GM12878 (cell line): Measurements from ENCODE around the gene ADSS2. TPM values are rescaled to one million over a fixed set of nuclear protein-coding genes. Genes with fewer than 3 reads are reported as not detected.
A peak's percentile ranks its signal among the peaks of the same experiment; 100 is the strongest.

ENCODE experiments used
- ATAC-seq: fragments of 200-7000 bp; cut with Tn5 transposase; 3 replicates; pipeline ENCODE4 v1.9.1; 2020; ENCODE audit warnings: mild to moderate bottlenecking, moderate library complexity
- BruUV-seq: library from RNA; stranded (reverse); fragments of 400-500 nt; replicated peaks from 2 replicates; lab custom pipeline; 2021; lab: Mats Ljungman, UMichigan
- CTCF ChIA-PET: fragments of 300-600 bp; sonication (Branson Sonifier 250); formaldehyde crosslinking; extraction: SDS; loops from one replicate; lab custom pipeline; 2021; ENCODE audit warnings: inconsistent platforms; lab: Yijun Ruan, JAX
- POLR2A ChIA-PET: fragments of 350-600 bp; formaldehyde crosslinking; extraction: SDS; loops from one replicate; lab custom pipeline; 2021; ENCODE audit warnings: inconsistent platforms; lab: Charles Lee
- RAD21 ChIA-PET: fragments of 300-600 bp; sonication (Branson Sonifier 250); formaldehyde crosslinking; loops from one replicate; lab custom pipeline; 2023; ENCODE audit warnings: antibody characterized with exemption; ENCODE audit not compliant: unreplicated experiment; lab: Charles Lee
- SMC1A ChIA-PET: fragments of 300-600 bp; sonication (Branson Sonifier 250); formaldehyde crosslinking; loops from one replicate; lab custom pipeline; 2023; ENCODE audit not compliant: unreplicated experiment, uncharacterized antibody; lab: Charles Lee
- DNase-seq: peaks from one replicate; pipeline ENCODE4 v3.0.0-alpha.2; 2011; ENCODE audit warnings: low read depth, low spot score
- FAIRE-seq: peaks from 3 replicates; lab custom pipeline; 2011; peaks lifted over from hg19 to GRCh38; lab: Jason Lieb, UNC
- H2AFZ ChIP-seq: 2 replicates; pipeline ENCODE4 v1.6.0; 2011; ENCODE audit warnings: low read depth, low read length, control low read depth; ENCODE audit not compliant: control insufficient read depth
- H3K27ac ChIP-seq: 2 replicates; pipeline ENCODE4 v1.5.1; 2011; ENCODE audit warnings: control low read depth; ENCODE audit not compliant: control insufficient read depth, insufficient read depth
- H3K27me3 ChIP-seq, 2 experiments: replicated peaks in 1 of 2; 2 replicates each; pipeline versions ENCODE4 v1.6.0 to v1.6.1; 2011; ENCODE audit warnings: low read length in 1 of 2; ENCODE audit not compliant: control insufficient read depth in 2 of 2, insufficient read depth in 2 of 2
- H3K36me3 ChIP-seq, 2 experiments: 2 replicates each; pipeline ENCODE4 v1.5.1; 2011; ENCODE audit warnings: low read length in 1 of 2; ENCODE audit not compliant: control insufficient read depth in 2 of 2, insufficient read depth in 2 of 2
- H3K4me1 ChIP-seq: 2 replicates; pipeline ENCODE4 v1.6.1; 2011; ENCODE audit warnings: mild to moderate bottlenecking, low read length, moderate library complexity, mixed read lengths; ENCODE audit not compliant: control insufficient read depth, insufficient read depth
- H3K4me2 ChIP-seq: 2 replicates; pipeline ENCODE4 v1.6.0; 2011; ENCODE audit warnings: control low read depth; ENCODE audit not compliant: control insufficient read depth, insufficient read depth
- H3K4me3 ChIP-seq: fragments of 200-600 bp; sonication (generic); 2 replicates; pipeline ENCODE4 v1.5.1; 2016
- H3K79me2 ChIP-seq: 2 replicates; pipeline ENCODE4 v1.6.0; 2011; ENCODE audit warnings: low read length; ENCODE audit not compliant: control insufficient read depth, insufficient read depth
- H3K9ac ChIP-seq: 2 replicates; pipeline ENCODE4 v1.8.0; 2011; ENCODE audit warnings: low read length, control low read depth, mixed read lengths; ENCODE audit not compliant: control insufficient read depth, insufficient read depth
- H3K9me3 ChIP-seq: replicated peaks from 3 replicates; pipeline ENCODE4 v1.5.1; 2011; ENCODE audit warnings: mild to moderate bottlenecking, low read length; ENCODE audit not compliant: control insufficient read depth, insufficient read depth
- H4K20me1 ChIP-seq: 2 replicates; pipeline ENCODE4 v1.6.0; 2011; ENCODE audit not compliant: control insufficient read depth, insufficient read depth
- BACH1 ChIP-seq: fragments of 450-650 bp; IDR thresholded peaks from 2 replicates; pipeline ENCODE4 v1.6.1; 2017; ENCODE audit warnings: mild to moderate bottlenecking, borderline replicate concordance
- BCL11A ChIP-seq: IDR thresholded peaks from 2 replicates; pipeline ENCODE4 v1.6.1; 2011; ENCODE audit warnings: low read depth, low read length
- MEF2A ChIP-seq: IDR thresholded peaks from 2 replicates; pipeline ENCODE4 v1.6.1; 2011; ENCODE audit warnings: low read depth, mild to moderate bottlenecking, low read length, moderate library complexity; ENCODE audit not compliant: insufficient read depth
- NR2F1 ChIP-seq: fragments of 450-650 bp; conservative IDR thresholded peaks from 2 replicates; pipeline ENCODE4 v1.6.1; 2017; ENCODE audit warnings: mild to moderate bottlenecking
- SPI1 ChIP-seq: IDR thresholded peaks from 2 replicates; pipeline ENCODE4 v1.6.1; 2011; ENCODE audit warnings: low read depth, mild to moderate bottlenecking, low read length, moderate library complexity, borderline replicate concordance; ENCODE audit not compliant: insufficient read depth
- SRF ChIP-seq, 2 experiments: IDR thresholded peaks; 2 replicates each; pipeline ENCODE4 v1.6.1; 2011; ENCODE audit warnings: low read depth in 2 of 2, low read length in 2 of 2, mild to moderate bottlenecking in 1 of 2, moderate library complexity in 1 of 2
- TARDBP ChIP-seq: IDR thresholded peaks from 2 replicates; pipeline ENCODE4 v1.6.1; 2016; ENCODE audit warnings: borderline replicate concordance
- WGBS: methylation state at CpG from one replicate; pipeline ENCODE4 v1.1.6; 2016; ENCODE audit warnings: low lambda C conversion rate; ENCODE audit not compliant: insufficient replicate concordance, insufficient coverage; ENCODE audit errors: missing lambda C conversion rate; 5-methylcytosine and 5-hydroxymethylcytosine counted together
- in situ Hi-C: fragments of 300-500 bp; cut with MboI; formaldehyde crosslinking; loops from 9 replicates; pipeline ENCODE4 v1.14.3; 2018; ENCODE audit warnings: mixed read lengths
- intact Hi-C: fragments of 100-400 bp; cut with micrococcal nuclease; formaldehyde crosslinking; loops from one replicate; pipeline ENCODE4 v1.14.2; 2022; ENCODE audit not compliant: unreplicated experiment
- polyA plus RNA-seq, 11 experiments: library from polyadenylated mRNA; depleted of rRNA in 4 of 11; unstranded in 6 of 11; stranded (reverse) in 5 of 11; fragments of >200 nt; fragmentation: Nextera tagmentation in 4 of 11; fragmentation: Illumina TruSeq in 1 of 11; extraction: Ambion mirVana in 4 of 11; extraction: Trizol in 1 of 11; gene quantifications; 1 replicate in 1 of 11; 2 replicates in 10 of 11; pipeline versions ENCODE4 v1.2.1 to v1.2.3, GENCODE V29; 2011 to 2016; ENCODE audit warnings: inconsistent platforms in 2 of 11, missing spikeins in 2 of 11, low read depth in 1 of 11
- total RNA-seq, 4 experiments: library from RNA; depleted of rRNA in 3 of 4; stranded (reverse); fragments of >200 nt in 3 of 4; fragmentation: Illumina TruSeq in 1 of 4; extraction: Trizol in 1 of 4; gene quantifications; 2 replicates each; pipeline versions ENCODE4 v1.2.1 to v1.2.3, GENCODE V29; 2013 to 2021
- TF ChIP-seq, protein P1 (sequence below): IDR thresholded peaks from 2 replicates; pipeline ENCODE4 v1.6.1; 2012; ENCODE audit warnings: low read depth, low read length, improper control_type of control experiment

The ADSS2 gene
- total and polyA plus RNA-seq, 10 of the 15 experiments (the other 5 are each of a cell fraction or from before 2014, with no cell fraction given), result 8.1 to 49.3 (median 40.6) TPM

GRCh38 chr1:244406337-244406736 lies 45.4 kb downstream of the ADSS2 start (continued):
- peak; percentile 88 for TF ChIP-seq MEF2A
- no peak for TF ChIP-seq BACH1
- TF ChIP-seq, all 136 proteins: peak for 8

DNA sequence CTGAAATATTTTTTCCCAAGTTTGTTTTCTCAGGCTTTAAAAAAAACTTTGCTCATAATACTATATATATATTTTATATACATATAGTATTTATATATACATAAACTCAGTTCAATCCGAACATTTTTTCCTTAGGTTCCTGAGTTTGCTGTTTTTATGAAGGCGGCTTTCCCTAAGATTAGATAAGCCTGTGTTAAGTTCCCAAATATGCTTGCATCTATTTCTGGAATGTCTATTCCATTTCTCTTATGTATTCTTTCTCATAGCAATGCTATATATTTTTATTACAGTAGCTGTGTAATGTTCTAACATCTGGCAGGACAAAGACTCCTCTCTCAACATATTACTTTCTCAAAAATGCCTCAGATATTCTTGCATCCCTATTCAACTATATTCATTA lies 45.9 kb downstream of the ADSS2 start:
- Histone ChIP-seq H3K4me3 (no peak overlapping the region), H3K27ac (peak overlapping the region; percentile 9; the same call in 1 of the 2 replicates), H3K4me1 (peaks cover 21% of the 10 kb centered on the region), H3K79me2 (no peaks in the 10 kb centered on the region), H3K4me2 (peak overlapping the region; percentile 36; the same call in 1 of the 2 replicates), H4K20me1 (no peaks in the 10 kb centered on the region), H3K36me3 (peaks cover 0 to 9% of the 10 kb centered on the region in 2 experiments; a peak in 3 of 4 replicates), H3K9me3 (no peaks in the 10 kb centered on the region; the same call in 2 of the 3 replicates), H3K27me3 (no peaks in the 10 kb centered on the region), H2AFZ (no peak overlapping the region), H3K9ac (no peak overlapping the region)
- DNase-seq, result no peak
- FAIRE-seq, result no peak
- RAD21 ChIA-PET, result interaction anchor here (1.6 kb wide), 1 partner anchor 42 kb away, joined by 4 read pairs; no protein-coding TSS in a partner anchor
- POLR2A ChIA-PET, result no interaction called here
- SMC1A ChIA-PET, result no interaction called here
- in situ Hi-C loops, result no loop called here
- ATAC-seq, result no peak; the same call in 2 of the 3 replicates
- 100% methylated on average over 2 of the region's 2 CpGs for WGBS
- intact Hi-C loops, result loop anchor here (2.0 to 5.0 kb wide), 3 partner anchors 41 to 89 kb away; a partner anchor contains a TSS
- CTCF ChIA-PET, result interaction anchor here (1.2 kb wide), 1 partner anchor 14 kb away, joined by 3 read pairs; no protein-coding TSS in a partner anchor
- BruUV-seq, result no TSS peak
- no peak for TF ChIP-seq SRF (IDR thresholded peaks at IDR 0.05; ENCODE audit: low read depth in 2 of 2, low read length in 2 of 2)
- TF ChIP-seq, all 136 proteins: peak for 0

DNA sequence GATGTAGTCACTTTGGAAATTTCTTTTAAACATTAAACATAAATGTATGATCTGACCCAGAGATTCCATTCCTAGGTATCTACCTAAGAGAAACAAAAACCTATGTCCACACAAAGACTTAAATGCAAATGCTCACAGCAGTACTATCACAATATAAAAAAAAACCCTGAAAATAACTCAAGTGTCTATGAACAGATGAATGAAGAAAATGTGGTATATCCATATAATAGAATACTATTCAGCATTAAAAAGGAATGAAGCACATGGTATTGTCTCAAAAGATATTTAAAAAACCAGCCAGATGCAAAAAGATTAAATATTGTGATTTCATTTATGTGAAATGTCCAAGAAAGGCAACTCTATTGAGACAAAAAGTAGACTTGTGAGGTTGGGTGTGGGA lies 48.3 kb downstream of the ADSS2 start:
- no TSS peak for BruUV-seq
- TF ChIP-seq TARDBP (no peak), NR2F1 (no peak), SPI1 (no peak), BCL11A (no peak)
- TF ChIP-seq, protein P1, sequence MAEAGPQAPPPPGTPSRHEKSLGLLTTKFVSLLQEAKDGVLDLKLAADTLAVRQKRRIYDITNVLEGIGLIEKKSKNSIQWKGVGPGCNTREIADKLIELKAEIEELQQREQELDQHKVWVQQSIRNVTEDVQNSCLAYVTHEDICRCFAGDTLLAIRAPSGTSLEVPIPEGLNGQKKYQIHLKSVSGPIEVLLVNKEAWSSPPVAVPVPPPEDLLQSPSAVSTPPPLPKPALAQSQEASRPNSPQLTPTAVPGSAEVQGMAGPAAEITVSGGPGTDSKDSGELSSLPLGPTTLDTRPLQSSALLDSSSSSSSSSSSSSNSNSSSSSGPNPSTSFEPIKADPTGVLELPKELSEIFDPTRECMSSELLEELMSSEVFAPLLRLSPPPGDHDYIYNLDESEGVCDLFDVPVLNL, result no peak
- no peak for FAIRE-seq
- H3K9ac ChIP-seq, result no peak overlapping the region
- no peak overlapping the region for H3K4me3 ChIP-seq
- POLR2A ChIA-PET, result no interaction called here
- H3K4me1 ChIP-seq, result peaks cover 10% of the 10 kb centered on the region
- no peaks in the 10 kb centered on the region; the same call in 2 of the 3 replicates for H3K9me3 ChIP-seq
- SMC1A ChIA-PET, result no interaction called here
- H3K36me3 ChIP-seq, result peaks cover 0 to 9% of the 10 kb centered on the region in 2 experiments; a peak in 3 of 4 replicates
- H3K27ac ChIP-seq, result no peak overlapping the region
- in situ Hi-C loops, result no loop called here
- no peak overlapping the region for H2AFZ ChIP-seq
- RAD21 ChIA-PET, result no interaction called here
- intact Hi-C loops, result no loop called here
- no peaks in the 10 kb centered on the region for H3K79me2 ChIP-seq
- no peaks in the 10 kb centered on the region for H4K20me1 ChIP-seq
- CTCF ChIA-PET, result no interaction called here
- no peak for ATAC-seq
- no peak overlapping the region for H3K4me2 ChIP-seq
- no peaks in the 10 kb centered on the region for H3K27me3 ChIP-seq
- DNase-seq, result no peak
